HEK293 (cell line): ENCODE measurements around the gene MYH14.

ENCODE experiments used
- CTCF ChIA-PET: fragments of 350-600 bp; formaldehyde crosslinking; extraction: SDS; loops from one replicate; lab custom pipeline; 2021; ENCODE audit warnings: antibody characterized with exemption; lab: Yijun Ruan, JAX
- POLR2A ChIA-PET: fragments of 300-600 bp; formaldehyde crosslinking; extraction: SDS; loops from one replicate; lab custom pipeline; 2020; ENCODE audit warnings: antibody characterized with exemption, inconsistent platforms; lab: Yijun Ruan, JAX
- H3K27ac ChIP-seq: fragments of 200-500 bp; sonication (Bioruptor generic); 2 replicates; pipeline ENCODE4 v1.5.1; 2014; ENCODE audit warnings: low read depth, low read length, control low read depth, inconsistent platforms; ENCODE audit errors: extremely low read depth
- H3K36me3 ChIP-seq, 2 experiments: fragments of 200-500 bp in 1 of 2; sonication (Bioruptor generic) in 1 of 2; 1 replicate in 1 of 2; 2 replicates in 1 of 2; pipeline ENCODE4 v1.5.1; 2014 to 2017; ENCODE audit warnings: inconsistent platforms in 2 of 2, low read length in 2 of 2; ENCODE audit not compliant: control insufficient read depth in 2 of 2, insufficient read depth in 1 of 2
- H3K4me1 ChIP-seq: fragments of 200-500 bp; sonication (Bioruptor generic); 2 replicates; pipeline ENCODE4 v1.5.1; 2014; ENCODE audit warnings: mild to moderate bottlenecking, low read length, inconsistent platforms; ENCODE audit not compliant: control insufficient read depth, insufficient read depth
- H3K4me3 ChIP-seq: 2 replicates; pipeline ENCODE4 v1.5.1; 2011; ENCODE audit warnings: low read depth, mild to moderate bottlenecking, control low read depth, low read length, moderate library complexity
- H3K9me3 ChIP-seq: fragments of 200-500 bp; sonication (Bioruptor generic); 2 replicates; pipeline ENCODE4 v1.5.1; 2014; ENCODE audit warnings: low read depth, low read length, inconsistent platforms; ENCODE audit not compliant: control insufficient read depth, insufficient read depth
- EGR2 ChIP-seq: fragments of 450-650 bp; formaldehyde crosslinking; IDR thresholded peaks from 2 replicates; pipeline ENCODE4 v1.5.1; 2016; ENCODE audit warnings: low read depth, missing biosample characterization, missing genetic modification characterization
- GFI1B ChIP-seq: fragments of 450-650 bp; formaldehyde crosslinking; IDR thresholded peaks from 2 replicates; pipeline ENCODE4 v1.5.1; 2016; ENCODE audit warnings: missing biosample characterization, missing genetic modification characterization
- KLF1 ChIP-seq: fragments of 450-650 bp; formaldehyde crosslinking; IDR thresholded peaks from 2 replicates; pipeline ENCODE4 v1.5.1; 2016; ENCODE audit warnings: missing biosample characterization, missing genetic modification characterization
- KLF7 ChIP-seq: fragments of 450-650 bp; formaldehyde crosslinking; IDR thresholded peaks from 2 replicates; pipeline ENCODE4 v1.5.1; 2016; ENCODE audit warnings: missing biosample characterization, missing genetic modification characterization, borderline replicate concordance
- PRDM1 ChIP-seq: fragments of 450-650 bp; formaldehyde crosslinking; IDR thresholded peaks from 2 replicates; pipeline ENCODE4; 2016; ENCODE audit warnings: missing biosample characterization, missing genetic modification characterization
- ZNF202 ChIP-seq: fragments of 450-650 bp; formaldehyde crosslinking; IDR thresholded peaks from 2 replicates; pipeline ENCODE4 v1.5.1; 2016; ENCODE audit warnings: missing biosample characterization, missing genetic modification characterization, borderline replicate concordance
- ZNF302 ChIP-seq: fragments of 450-650 bp; formaldehyde crosslinking; IDR thresholded peaks from 2 replicates; pipeline ENCODE4 v1.5.1; 2016; ENCODE audit warnings: missing biosample characterization, missing genetic modification characterization, low read depth
- ZNF707 ChIP-seq: fragments of 450-650 bp; formaldehyde crosslinking; IDR thresholded peaks from 2 replicates; pipeline ENCODE4 v1.5.1; 2016; ENCODE audit warnings: missing biosample characterization, missing genetic modification characterization
- ZNF777 ChIP-seq: fragments of 450-650 bp; formaldehyde crosslinking; IDR thresholded peaks from 2 replicates; pipeline ENCODE4 v1.5.1; 2017; ENCODE audit warnings: missing biosample characterization, missing genetic modification characterization, borderline replicate concordance
- TF ChIP-seq, protein P1 (sequence below): fragments of 450-650 bp; formaldehyde crosslinking; IDR thresholded peaks from 2 replicates; pipeline ENCODE4 v1.5.0; 2017; ENCODE audit warnings: missing biosample characterization, missing genetic modification characterization, borderline replicate concordance
- TF ChIP-seq, protein P2 (sequence below): fragments of 450-650 bp; formaldehyde crosslinking; IDR thresholded peaks from 2 replicates; pipeline ENCODE4 v1.5.1; 2016; ENCODE audit warnings: missing biosample characterization, missing genetic modification characterization
- TF ChIP-seq, protein P3 (sequence below): fragments of 450-650 bp; formaldehyde crosslinking; IDR thresholded peaks from 2 replicates; pipeline ENCODE4 v1.5.1; 2016; ENCODE audit warnings: missing biosample characterization, missing genetic modification characterization
- TF ChIP-seq, protein P4 (sequence below): fragments of 450-650 bp; formaldehyde crosslinking; IDR thresholded peaks from 2 replicates; pipeline ENCODE4 v1.5.1; 2017; ENCODE audit warnings: missing biosample characterization, missing genetic modification characterization

MYH14 gene

DNA sequence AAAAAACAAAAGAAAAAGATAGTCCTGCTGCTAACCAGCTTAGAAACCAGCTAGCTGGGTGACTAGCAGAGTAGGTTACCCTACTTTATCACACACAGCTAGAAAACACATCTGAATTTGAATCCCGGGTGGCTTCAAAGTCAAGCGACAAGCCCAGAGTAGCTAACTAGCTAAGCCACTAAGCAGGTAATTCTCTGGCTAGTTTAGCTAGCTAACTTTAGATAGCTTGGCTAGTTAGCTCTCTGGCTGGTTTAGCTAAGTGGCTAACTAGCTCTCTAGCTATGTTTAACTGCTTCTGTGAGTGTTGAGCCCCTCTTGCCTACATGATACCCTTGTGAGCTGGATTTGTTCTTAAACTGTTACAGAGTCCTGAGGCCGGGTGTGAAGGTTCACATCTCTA lies 12.4 kb downstream of the MYH14 start:
- no peak overlapping the region for H3K27ac ChIP-seq
- H3K4me3 ChIP-seq, result no peak overlapping the region
- no peaks in the 10 kb centered on the region for H3K4me1 ChIP-seq
- ChIA-PET CTCF (interaction anchor here (0.6 to 1.0 kb wide), 2 partner anchors 12 to 17 kb away, joined by 3 read pairs; no protein-coding TSS in a partner anchor), POLR2A (interaction anchor here (0.5 kb wide), 1 partner anchor 16 kb away, joined by 6 read pairs; no protein-coding TSS in a partner anchor)
- H3K9me3 ChIP-seq, result no peaks in the 10 kb centered on the region; the same call in 1 of the 2 replicates
- TF ChIP-seq EGR2 (tag by site-specific recombination), result no peak
- H3K36me3 ChIP-seq, result peaks cover 0 to 11% of the 10 kb centered on the region in 2 experiments; a peak in 2 of 3 replicates

DNA sequence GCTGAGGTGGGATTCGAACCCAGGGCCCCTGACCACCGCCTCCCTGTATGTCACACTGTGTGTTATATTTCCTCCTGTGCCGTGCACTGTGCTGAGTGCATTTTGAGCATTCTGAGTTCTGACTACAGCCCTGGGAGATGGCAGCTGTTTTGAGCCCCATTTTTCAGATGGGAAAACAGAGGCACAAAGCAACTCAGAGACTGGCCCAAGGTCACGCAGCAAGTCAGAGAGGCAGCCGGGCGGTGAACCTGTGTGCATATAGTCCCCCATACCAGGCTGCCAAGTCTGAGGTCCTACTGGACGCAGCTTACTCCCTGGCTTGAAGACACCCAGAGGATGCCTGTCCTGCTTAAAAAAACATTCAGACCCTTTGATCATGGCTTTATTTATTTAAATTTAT lies 17.7 kb downstream of the MYH14 start:
- ChIA-PET CTCF (no interaction called here), POLR2A (interaction anchor here (0.6 kb wide), 1 partner anchor 16 kb away, joined by 3 read pairs; no protein-coding TSS in a partner anchor)
- no peaks in the 10 kb centered on the region for H3K4me1 ChIP-seq
- no peak overlapping the region for H3K4me3 ChIP-seq
- no peaks in the 10 kb centered on the region for H3K9me3 ChIP-seq
- H3K36me3 ChIP-seq, result peaks cover 0 to 12% of the 10 kb centered on the region in 2 experiments; a peak in 2 of 3 replicates
- no peak overlapping the region for H3K27ac ChIP-seq
- TF ChIP-seq, protein P1, sequence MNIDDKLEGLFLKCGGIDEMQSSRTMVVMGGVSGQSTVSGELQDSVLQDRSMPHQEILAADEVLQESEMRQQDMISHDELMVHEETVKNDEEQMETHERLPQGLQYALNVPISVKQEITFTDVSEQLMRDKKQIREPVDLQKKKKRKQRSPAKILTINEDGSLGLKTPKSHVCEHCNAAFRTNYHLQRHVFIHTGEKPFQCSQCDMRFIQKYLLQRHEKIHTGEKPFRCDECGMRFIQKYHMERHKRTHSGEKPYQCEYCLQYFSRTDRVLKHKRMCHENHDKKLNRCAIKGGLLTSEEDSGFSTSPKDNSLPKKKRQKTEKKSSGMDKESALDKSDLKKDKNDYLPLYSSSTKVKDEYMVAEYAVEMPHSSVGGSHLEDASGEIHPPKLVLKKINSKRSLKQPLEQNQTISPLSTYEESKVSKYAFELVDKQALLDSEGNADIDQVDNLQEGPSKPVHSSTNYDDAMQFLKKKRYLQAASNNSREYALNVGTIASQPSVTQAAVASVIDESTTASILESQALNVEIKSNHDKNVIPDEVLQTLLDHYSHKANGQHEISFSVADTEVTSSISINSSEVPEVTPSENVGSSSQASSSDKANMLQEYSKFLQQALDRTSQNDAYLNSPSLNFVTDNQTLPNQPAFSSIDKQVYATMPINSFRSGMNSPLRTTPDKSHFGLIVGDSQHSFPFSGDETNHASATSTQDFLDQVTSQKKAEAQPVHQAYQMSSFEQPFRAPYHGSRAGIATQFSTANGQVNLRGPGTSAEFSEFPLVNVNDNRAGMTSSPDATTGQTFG (tag by site-specific recombination), result no peak
- TF ChIP-seq, protein P2, sequence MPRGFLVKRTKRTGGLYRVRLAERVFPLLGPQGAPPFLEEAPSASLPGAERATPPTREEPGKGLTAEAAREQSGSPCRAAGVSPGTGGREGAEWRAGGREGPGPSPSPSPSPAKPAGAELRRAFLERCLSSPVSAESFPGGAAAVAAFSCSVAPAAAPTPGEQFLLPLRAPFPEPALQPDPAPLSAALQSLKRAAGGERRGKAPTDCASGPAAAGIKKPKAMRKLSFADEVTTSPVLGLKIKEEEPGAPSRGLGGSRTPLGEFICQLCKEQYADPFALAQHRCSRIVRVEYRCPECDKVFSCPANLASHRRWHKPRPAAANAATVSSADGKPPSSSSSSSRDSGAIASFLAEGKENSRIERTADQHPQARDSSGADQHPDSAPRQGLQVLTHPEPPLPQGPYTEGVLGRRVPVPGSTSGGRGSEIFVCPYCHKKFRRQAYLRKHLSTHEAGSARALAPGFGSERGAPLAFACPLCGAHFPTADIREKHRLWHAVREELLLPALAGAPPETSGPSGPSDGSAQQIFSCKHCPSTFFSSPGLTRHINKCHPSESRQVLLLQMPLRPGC, result no peak
- no peak for TF ChIP-seq PRDM1
- TF ChIP-seq ZNF707, result no peak
- no peak for TF ChIP-seq ZNF202
- TF ChIP-seq ZNF302 (tag by site-specific recombination), result no peak
- TF ChIP-seq KLF1, result no peak
- TF ChIP-seq, protein P3, sequence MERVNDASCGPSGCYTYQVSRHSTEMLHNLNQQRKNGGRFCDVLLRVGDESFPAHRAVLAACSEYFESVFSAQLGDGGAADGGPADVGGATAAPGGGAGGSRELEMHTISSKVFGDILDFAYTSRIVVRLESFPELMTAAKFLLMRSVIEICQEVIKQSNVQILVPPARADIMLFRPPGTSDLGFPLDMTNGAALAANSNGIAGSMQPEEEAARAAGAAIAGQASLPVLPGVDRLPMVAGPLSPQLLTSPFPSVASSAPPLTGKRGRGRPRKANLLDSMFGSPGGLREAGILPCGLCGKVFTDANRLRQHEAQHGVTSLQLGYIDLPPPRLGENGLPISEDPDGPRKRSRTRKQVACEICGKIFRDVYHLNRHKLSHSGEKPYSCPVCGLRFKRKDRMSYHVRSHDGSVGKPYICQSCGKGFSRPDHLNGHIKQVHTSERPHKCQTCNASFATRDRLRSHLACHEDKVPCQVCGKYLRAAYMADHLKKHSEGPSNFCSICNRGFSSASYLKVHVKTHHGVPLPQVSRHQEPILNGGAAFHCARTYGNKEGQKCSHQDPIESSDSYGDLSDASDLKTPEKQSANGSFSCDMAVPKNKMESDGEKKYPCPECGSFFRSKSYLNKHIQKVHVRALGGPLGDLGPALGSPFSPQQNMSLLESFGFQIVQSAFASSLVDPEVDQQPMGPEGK (tag by site-specific recombination), result no peak
- no peak for TF ChIP-seq ZNF777 (tag by site-specific recombination)
- no peak for TF ChIP-seq GFI1B (tag by site-specific recombination)
- TF ChIP-seq KLF7 (tag by site-specific recombination), result no peak
- TF ChIP-seq, protein P4, sequence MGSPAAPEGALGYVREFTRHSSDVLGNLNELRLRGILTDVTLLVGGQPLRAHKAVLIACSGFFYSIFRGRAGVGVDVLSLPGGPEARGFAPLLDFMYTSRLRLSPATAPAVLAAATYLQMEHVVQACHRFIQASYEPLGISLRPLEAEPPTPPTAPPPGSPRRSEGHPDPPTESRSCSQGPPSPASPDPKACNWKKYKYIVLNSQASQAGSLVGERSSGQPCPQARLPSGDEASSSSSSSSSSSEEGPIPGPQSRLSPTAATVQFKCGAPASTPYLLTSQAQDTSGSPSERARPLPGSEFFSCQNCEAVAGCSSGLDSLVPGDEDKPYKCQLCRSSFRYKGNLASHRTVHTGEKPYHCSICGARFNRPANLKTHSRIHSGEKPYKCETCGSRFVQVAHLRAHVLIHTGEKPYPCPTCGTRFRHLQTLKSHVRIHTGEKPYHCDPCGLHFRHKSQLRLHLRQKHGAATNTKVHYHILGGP (tag by site-specific recombination), result no peak
